Type B pancreatic cell (in vitro differentiated cells): Measurements from ENCODE around the gene TRIO. TPM values are rescaled to one million over a fixed set of nuclear protein-coding genes. Genes with fewer than 3 reads are reported as not detected.

ENCODE experiments used
- DNase-seq: peaks from one replicate; pipeline ENCODE4 v3.0.0; 2021; ENCODE audit warnings: mixed read lengths; ENCODE audit not compliant: unreplicated experiment; ENCODE audit errors: extremely low spot score
- H3K27ac Mint-ChIP-seq: 2 replicates; pipeline ENCODE4 v1.8.0; 2021; ENCODE audit warnings: mild to moderate bottlenecking, mixed read lengths
- H3K27me3 Mint-ChIP-seq: 2 replicates; pipeline ENCODE4 v1.8.0; 2021; ENCODE audit warnings: mixed read lengths
- H3K36me3 Mint-ChIP-seq: 2 replicates; pipeline ENCODE4 v1.8.0; 2021; ENCODE audit warnings: mixed read lengths
- H3K4me1 Mint-ChIP-seq: one replicate; pipeline ENCODE4 v1.8.0; 2021; ENCODE audit warnings: mixed read lengths; ENCODE audit not compliant: unreplicated experiment
- H3K4me3 Mint-ChIP-seq: 2 replicates; pipeline ENCODE4 v1.8.0; 2021; ENCODE audit warnings: mild to moderate bottlenecking, mixed read lengths
- H3K9me3 Mint-ChIP-seq: 2 replicates; pipeline ENCODE4 v1.8.0; 2021; ENCODE audit warnings: mixed read lengths
- CTCF ChIP-seq: fragments of 200-600 bp; sonication (generic); conservative IDR thresholded peaks from 2 replicates; pipeline ENCODE4 v1.5.0; 2021; ENCODE audit warnings: antibody characterized with exemption, mild to moderate bottlenecking
- total RNA-seq: library from RNA; stranded (reverse); gene quantifications from 2 replicates; pipeline ENCODE4 v1.2.1, GENCODE V29; 2021; ENCODE audit warnings: low replicate concordance

Gene TRIO
- total RNA-seq, 1 donor from 2014 or later = 145 TPM

GRCh38 chr5:14486486-14486885, 343.3 kb downstream of the TRIO start:
- Mint-ChIP-seq H3K4me3 (no peak overlapping the region), H3K9me3 (no peaks in the 10 kb centered on the region), H3K4me1 (no peaks in the 10 kb centered on the region), H3K36me3 (peaks cover 44% of the 10 kb centered on the region), H3K27me3 (no peaks in the 10 kb centered on the region), H3K27ac (no peak overlapping the region)
- no peak for TF ChIP-seq CTCF
- no peak for DNase-seq

- TF ChIP-seq CTCF = no peak
- H3K27me3 Mint-ChIP-seq = no peaks in the 10 kb centered on the region
Observed at GRCh38 chr5:14486996-14487896, 344.1 kb downstream of the TRIO start.

GRCh38 chr5:14487897-14488570, 344.9 kb downstream of the TRIO start:
- Mint-ChIP-seq H3K4me1 (no peaks in the 10 kb centered on the region), H3K4me3 (no peak overlapping the region), H3K27me3 (no peaks in the 10 kb centered on the region), H3K36me3 (peaks cover 57% of the 10 kb centered on the region), H3K27ac (no peak overlapping the region), H3K9me3 (no peaks in the 10 kb centered on the region)
- no peak for TF ChIP-seq CTCF
- no peak for DNase-seq

More at GRCh38 chr5:14486996-14487896, 344.1 kb downstream of the TRIO start:
- H3K4me3 Mint-ChIP-seq = no peak overlapping the region
- H3K27ac Mint-ChIP-seq = no peak overlapping the region
- peaks cover 51% of the 10 kb centered on the region for H3K36me3 Mint-ChIP-seq
- H3K9me3 Mint-ChIP-seq = no peaks in the 10 kb centered on the region
- H3K4me1 Mint-ChIP-seq = no peaks in the 10 kb centered on the region
- DNase-seq = no peak

GRCh38 chr5:14488709-14489108, 345.6 kb downstream of the TRIO start:
- no peak for DNase-seq
- Mint-ChIP-seq H3K4me3 (no peak overlapping the region), H3K36me3 (peaks cover 61% of the 10 kb centered on the region), H3K9me3 (no peaks in the 10 kb centered on the region), H3K27me3 (no peaks in the 10 kb centered on the region), H3K4me1 (no peaks in the 10 kb centered on the region), H3K27ac (no peak overlapping the region)
- TF ChIP-seq CTCF = no peak

GRCh38 chr5:14489643-14490042, 346.5 kb downstream of the TRIO start:
- no peak overlapping the region for H3K4me3 Mint-ChIP-seq
- no peak for DNase-seq
- H3K27ac Mint-ChIP-seq = no peak overlapping the region
- no peaks in the 10 kb centered on the region for H3K9me3 Mint-ChIP-seq
- no peak for TF ChIP-seq CTCF
- peaks cover 59% of the 10 kb centered on the region for H3K36me3 Mint-ChIP-seq
- H3K4me1 Mint-ChIP-seq = no peaks in the 10 kb centered on the region
- no peaks in the 10 kb centered on the region for H3K27me3 Mint-ChIP-seq
